ENCODE results near the gene CMTM5.

The CMTM5 gene

GRCh38 chr14:23358553-23359166 is 18.2 kb upstream of the CMTM5 start:
- DNase-seq: no peak

- no peak for DNase-seq
Observed at GRCh38 chr14:23359167-23359626, 17.6 kb upstream of the CMTM5 start.

GRCh38 chr14:23359722-23360447 is 17.0 kb upstream of the CMTM5 start:
- no peak for DNase-seq

GRCh38 chr14:23360496-23360895 is 16.4 kb upstream of the CMTM5 start:
- DNase-seq: no peak

GRCh38 chr14:23361320-23361719 is 15.5 kb upstream of the CMTM5 start:
- DNase-seq: no peak

GRCh38 chr14:23361763-23362162 is 15.1 kb upstream of the CMTM5 start:
- no peak for DNase-seq

- no peak for DNase-seq
Observed at GRCh38 chr14:23362200-23362599, 14.6 kb upstream of the CMTM5 start.

- DNase-seq: no peak
Observed at GRCh38 chr14:23364164-23365035, 12.4 kb upstream of the CMTM5 start.

- DNase-seq: no peak
Observed at GRCh38 chr14:23365036-23365731, 11.7 kb upstream of the CMTM5 start, which contains the start of gene EFS. Gene EFS (minus strand): TSS chr14:23365172. CDS start chr14:23365025, 147 bp downstream.

GRCh38 chr14:23365732-23366425 is 11.0 kb upstream of the CMTM5 start:
- DNase-seq: no peak

- DNase-seq: no peak
Observed at GRCh38 chr14:23366426-23366921, 10.4 kb upstream of the CMTM5 start.

GRCh38 chr14:23370221-23370620 is 6.6 kb upstream of the CMTM5 start:
- DNase-seq: no peak

GRCh38 chr14:23371865-23372264 is 5.0 kb upstream of the CMTM5 start:
- no peak for DNase-seq

GRCh38 chr14:23372509-23372908 is 4.3 kb upstream of the CMTM5 start, which contains the start of gene IL25:
Gene IL25 (plus strand): TSS chr14:23372809.
- DNase-seq: no peak

GRCh38 chr14:23373041-23373440 is 3.8 kb upstream of the CMTM5 start:
- no peak for DNase-seq

- no peak for DNase-seq
Observed at GRCh38 chr14:23375527-23376251, 1.2 kb upstream of the CMTM5 start.

- no peak for DNase-seq
Observed at GRCh38 chr14:23377198-23377550, 328 bp downstream of the CMTM5 start.

- DNase-seq: no peak
Observed at GRCh38 chr14:23377573-23378563, 1.0 kb downstream of the CMTM5 start.

- DNase-seq: no peak
Observed at GRCh38 chr14:23378612-23379220, 1.9 kb downstream of the CMTM5 start.

All from suppressor macrophage treated with lipopolysaccharide for 4 hours (primary cell).